T-helper 2 cell treated with Interferon-gamma antibody and Interleukin-4, amounts not matched to agents 100 ng/mL and 5 ng/mL, for 36 hours (primary cell): Measurements from ENCODE around the gene GRIN3A. TPM values are rescaled to one million over a fixed set of nuclear protein-coding genes. Genes with fewer than 3 reads are reported as not detected.
"Not testable (repeated sequence)": the region's sequence is repeated elsewhere in the genome, so short reads cannot be mapped to it uniquely, and the experiment has no call there.

ENCODE experiments used
- intact Hi-C: fragments of 100-400 bp; cut with micrococcal nuclease; formaldehyde crosslinking; loops from one replicate; pipeline ENCODE4 v1.15.1; 2023
- total RNA-seq: library from RNA; stranded (reverse); gene quantifications from 2 replicates; pipeline ENCODE4 v1.2.3, GENCODE V29; 2022

GRIN3A gene
- not detected in 2 replicates for total RNA-seq

DNA sequence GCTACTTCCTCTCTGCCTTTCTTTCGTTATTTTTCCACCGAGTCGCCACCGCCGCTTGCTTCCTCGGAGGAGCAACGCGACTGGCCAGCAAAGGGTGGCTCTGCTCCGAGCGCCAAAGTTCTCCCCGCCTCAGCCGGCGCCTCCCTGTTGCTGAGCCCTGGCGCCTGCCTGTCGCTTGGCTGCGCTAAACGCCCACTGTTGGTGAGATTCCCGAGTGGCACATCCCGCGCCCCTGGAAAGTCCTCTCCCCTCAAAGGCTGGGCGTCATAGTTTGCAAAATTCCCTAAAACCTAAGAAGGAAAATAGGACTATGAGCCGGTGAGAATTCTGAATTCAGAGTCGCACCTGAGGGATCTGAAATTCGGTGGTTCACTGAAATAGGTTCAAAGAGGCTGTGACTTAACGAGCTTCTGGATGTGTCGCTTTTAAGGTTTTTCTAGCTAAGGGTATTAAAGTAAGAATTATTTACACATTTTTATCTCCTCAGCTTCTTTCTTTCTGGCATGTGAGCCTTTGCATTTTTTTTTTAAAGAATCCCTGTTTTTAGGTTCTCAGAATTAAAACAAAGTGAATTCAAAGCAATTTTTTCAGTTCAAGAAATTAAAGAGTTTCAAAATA is at the start of gene GRIN3A:
TSS of gene GRIN3A (minus strand) at position 82 of the 618 bp plus-strand sequence. CDS start 668 bp downstream, outside the sequence.
- intact Hi-C loops: no loop called here

DNA sequence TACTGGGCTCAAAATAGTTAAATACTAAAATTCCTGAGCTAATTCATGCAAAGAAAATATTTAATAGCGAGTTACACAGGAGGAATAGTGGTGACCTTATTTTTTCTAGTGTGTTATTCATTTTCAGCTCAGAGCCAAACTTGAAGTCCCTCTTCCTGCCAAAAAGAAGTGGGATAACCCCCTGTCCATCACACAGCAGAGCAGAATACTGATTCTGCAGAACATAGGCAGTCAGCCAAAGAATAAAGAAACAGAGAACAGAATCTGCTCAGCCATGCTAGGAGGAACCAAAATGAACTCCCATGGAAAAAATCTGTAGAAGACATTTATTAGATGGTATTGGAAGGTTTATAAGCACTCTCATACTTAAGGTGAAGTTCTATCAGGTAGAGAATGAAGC is 49.4 kb upstream of the GRIN3A start:
- intact Hi-C loops: no loop called here

DNA sequence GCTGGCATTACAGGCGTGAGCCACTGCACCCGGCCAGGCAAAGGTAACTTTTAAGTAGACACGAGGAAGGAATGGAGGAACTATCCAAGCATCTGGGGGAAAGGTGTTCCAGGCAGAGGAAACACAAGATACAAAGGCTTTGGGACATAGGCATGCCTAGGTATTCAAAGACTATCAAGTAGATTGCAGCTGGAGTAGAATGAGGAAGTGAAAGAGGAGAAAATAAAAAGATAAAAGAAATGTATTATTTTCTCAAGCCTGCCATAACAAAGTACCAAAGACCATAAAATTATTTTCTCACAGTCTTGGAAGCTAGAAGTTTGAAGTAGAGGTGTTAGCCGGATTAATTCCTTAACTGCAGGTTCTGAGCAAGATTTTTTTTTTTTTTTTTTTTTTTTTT is 39.9 kb upstream of the GRIN3A start:
- intact Hi-C loops: no loop called here

DNA sequence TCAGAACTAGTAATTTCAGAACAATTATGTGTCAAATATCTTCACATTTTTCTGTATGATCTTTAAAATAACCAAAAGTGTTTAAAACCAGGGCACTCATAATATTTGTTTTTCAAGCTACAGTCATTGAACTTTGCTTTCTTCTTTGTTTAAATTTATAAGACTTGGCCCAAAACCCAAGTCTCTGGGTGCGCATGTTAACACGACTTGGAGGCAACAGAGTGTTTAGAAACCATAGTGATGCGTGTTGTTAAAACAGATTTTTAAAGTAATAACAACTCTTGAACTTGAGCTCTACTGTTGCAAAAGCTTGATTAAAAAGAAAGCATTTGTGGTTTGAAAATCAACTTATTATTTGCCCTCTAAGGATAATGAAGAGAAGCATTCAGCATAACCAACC is 26.0 kb upstream of the GRIN3A start:
- intact Hi-C loops: no loop called here

DNA sequence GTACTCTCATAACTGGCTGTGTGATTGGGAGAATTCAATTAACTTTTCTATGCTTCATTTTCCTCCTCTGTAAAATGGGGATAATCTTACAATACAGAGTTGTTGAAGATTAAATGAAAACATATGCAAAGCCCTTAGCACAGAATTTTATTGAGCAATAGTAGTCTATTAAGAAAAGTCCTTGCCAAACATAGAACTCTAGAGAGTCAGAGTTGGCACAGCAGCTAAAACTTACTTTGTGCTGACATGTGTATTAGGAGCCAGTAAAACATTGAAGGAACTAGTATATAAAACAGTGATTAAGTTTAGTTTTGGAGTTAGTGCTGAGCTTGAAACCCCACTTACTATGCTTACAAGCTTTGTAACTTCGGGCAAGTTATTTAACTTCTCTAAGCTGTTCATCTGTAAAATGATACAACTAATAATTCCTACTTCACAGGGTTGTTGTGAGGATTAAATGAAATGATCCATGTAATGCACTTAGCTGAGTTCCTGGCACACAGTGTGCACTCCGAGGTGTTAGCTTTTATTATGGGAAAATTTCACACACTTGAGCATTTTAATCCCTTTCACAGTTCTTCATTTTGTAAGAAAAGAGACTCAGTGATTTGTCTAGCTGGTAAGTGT is 20.0 kb upstream of the GRIN3A start:
- intact Hi-C loops: no loop called here

DNA sequence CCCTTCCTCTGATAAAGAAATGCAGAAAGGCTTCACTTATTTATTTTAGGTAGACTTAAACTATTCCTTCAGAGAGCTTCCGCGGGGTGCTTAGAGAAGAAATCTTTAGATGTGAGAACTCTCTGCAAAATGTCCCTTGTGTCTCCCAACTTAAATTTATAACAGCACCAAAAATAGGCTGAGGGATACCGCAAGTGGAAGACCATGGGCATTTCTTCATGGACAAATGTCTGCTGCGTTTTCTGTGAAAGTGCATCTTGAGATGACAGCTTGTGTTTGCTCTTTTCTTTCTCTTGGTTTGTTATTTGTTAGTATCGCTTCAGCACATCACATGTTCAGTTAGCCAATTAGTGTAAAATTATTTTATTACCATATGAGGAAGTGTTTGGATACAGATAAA is 15.3 kb upstream of the GRIN3A start:
- intact Hi-C loops: no loop called here

DNA sequence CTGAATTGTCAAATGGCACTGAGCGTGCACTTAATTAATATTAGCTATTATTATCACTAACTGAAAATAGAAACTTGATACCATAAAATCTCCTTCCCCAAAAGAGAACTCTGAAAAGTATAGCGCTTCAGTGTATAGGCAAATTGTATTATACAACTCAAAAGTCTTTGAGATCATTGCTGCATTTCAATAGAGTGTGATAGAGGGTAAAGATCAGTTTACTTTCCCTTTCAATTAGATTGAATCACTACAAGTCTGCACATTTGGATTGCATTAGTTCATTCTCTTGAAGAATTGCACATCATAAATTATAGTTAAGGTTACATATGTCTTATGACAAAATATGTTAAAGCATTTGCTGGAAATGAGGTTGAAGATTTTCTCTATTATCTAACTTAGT is 13.4 kb upstream of the GRIN3A start:
- intact Hi-C loops: no loop called here

DNA sequence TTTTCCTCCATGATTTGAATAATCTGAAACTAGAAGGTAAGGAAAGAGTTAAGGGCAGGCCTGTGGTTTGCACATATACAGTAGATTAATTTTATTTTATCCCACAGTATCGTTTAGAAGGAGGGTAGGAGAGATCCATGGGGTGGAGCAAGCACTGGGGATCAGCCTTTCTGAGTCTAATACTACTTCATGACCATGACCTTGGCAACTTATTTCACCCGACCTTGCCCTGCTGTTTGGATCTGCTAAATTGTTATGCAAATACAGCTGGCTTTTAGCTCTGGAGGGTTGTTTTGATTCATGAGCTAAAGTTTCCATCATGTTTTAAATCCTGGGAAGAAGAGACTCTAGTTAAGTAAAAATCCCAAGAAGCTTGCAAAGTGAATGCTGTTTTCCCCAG is 864 bp upstream of the GRIN3A start:
- intact Hi-C loops: no loop called here

DNA sequence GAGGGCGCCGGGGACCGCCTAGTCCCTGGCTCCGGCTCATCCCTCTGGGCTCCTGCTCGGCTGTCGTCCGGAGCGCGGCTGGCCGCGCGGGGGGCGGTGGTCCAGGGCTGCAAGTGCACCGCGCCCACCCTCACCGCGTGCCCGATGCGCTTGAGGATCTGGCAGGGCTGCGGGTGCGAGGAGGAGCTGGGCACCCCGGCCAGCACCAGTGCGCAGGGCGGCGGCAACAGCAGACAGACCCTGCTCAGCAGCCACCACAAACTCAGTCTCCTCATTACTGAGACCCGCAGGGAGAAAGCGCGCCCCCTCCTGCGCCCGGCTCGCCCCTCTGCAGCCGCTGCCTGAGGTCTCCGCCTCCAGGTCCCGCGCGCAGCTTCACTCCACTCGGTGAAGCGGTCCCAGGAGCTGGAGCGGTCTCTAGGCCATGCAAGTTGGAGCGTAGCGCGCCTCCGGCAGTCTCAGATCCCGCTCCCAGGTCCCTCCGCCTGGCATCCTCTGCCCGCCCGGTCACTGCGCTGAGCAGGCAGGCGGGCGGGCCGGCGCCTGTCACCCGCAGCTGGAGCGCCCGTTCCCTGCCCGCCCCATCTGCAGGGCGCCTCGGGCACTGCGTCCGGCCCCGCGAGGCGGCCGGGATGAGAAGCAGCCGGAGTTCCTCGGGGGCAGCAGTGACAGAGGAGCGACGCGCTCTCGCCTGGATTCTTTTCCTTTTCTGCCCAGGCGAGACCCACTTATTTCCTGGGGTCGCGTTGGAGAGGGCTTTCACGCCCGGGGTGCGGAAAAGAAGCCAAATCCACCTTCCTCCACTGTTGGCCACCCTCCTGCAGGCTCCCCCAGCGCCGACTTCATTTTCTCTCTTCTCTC is 512 bp downstream of the GRIN3A start:
- intact Hi-C loops: no loop called here

DNA sequence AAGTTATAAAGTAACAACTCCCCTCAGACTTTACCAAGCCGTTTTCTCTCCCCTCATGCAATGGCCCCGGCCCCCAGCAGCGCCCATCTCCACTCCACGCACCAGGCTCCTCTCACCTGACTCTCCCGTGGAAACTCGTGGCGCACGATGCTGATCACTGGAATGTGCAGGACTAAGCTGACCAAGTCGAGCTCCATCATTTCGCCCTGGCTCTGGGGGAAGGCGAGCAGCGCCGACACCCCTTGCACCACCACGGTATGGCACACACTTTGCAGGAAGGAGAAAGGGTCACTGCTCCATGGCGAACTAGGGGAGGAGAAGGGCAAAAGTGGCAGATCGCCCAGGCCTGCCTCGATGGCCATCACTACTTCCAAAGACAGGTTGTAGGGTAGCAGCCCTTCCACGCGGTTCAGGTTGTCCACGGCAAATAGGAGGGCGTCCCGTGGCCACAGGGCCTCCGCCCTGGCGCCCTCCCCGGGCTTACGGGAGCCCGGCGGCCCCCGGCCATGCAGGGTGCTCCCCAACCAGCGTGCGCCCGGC is 1.2 kb downstream of the GRIN3A start:
- intact Hi-C loops: no loop called here

DNA sequence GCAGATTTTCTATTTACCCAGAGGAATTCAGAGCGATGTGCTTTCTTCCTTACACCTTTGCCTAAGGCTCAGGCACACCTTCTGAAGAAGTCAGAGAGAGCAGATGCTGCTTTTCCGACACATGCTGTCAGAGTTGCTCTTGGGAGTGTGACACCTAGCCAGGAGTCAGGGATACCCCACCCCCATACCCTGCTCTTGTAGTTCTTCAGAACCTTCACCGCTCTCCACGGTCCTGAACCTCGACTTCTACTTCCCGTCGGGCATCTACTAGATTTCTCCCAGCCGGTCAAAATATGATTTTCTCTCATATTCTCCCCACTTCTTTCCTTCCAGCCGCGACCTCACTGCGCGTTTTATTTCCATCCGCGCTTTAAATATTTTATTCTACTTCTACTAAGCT is 1.7 kb downstream of the GRIN3A start:
- intact Hi-C loops: no loop called here

DNA sequence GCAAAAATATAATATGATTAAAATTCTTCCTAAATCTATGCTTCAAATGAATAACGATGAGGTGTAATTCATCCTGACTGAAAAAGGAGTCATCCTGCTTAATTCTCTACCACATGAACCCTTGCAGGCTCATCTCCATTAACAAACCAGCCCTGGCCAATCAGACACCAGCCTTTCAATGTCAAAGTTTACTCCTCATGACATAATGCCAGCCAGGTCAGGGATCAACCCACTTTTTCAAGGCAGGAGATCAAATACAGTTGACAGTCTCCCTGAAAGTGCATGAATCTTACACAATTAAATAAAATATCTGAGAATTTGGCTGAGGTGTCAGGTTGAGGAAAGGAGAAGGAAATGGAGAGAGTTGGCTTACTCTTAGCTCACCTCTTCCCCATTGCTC is 7.0 kb downstream of the GRIN3A start:
- intact Hi-C loops: no loop called here

DNA sequence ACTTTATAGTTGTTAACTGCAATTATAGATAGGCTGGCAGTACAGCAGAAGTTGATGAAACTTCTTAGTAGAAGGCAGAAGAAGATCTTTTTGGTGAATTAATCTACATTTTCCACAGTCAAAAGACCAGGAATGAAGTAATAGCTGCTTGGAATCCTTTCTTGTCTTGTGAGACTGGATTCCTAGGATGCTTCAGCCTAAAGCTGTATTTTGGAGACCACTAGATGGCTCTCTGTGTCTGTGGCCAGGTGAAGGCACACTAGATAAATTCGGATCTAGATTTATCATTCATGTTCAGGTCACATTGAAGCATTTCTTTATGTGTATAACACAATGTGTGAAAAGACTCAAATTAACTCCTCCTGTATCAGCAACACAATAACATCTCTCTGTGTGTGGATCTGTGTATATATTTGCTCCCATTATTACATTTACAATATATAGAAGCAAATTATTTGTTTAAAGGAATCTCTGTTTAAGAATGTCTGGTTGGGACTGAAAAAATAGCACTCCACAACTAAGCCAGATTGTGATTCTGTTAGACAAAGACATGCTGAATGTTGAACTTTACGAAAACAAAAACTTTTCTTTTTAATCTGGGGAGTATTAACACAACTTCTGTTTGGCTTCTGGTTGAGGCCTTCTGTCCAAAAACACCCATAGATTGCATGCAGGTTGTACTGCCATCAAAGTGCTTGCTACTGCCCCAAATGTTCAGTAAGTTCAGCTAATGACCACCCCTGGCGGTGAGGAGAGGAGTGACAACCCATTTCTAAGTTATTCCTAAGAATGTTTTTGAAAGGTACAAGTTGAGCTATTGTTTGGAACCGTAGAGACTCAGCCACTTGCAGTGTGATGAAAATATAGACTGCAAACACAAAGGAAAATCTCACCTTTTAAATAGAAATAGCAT is 10.6 kb downstream of the GRIN3A start:
- intact Hi-C loops: loop anchor here (2.0 kb wide), 1 partner anchor 125 kb away; no protein-coding TSS in a partner anchor

DNA sequence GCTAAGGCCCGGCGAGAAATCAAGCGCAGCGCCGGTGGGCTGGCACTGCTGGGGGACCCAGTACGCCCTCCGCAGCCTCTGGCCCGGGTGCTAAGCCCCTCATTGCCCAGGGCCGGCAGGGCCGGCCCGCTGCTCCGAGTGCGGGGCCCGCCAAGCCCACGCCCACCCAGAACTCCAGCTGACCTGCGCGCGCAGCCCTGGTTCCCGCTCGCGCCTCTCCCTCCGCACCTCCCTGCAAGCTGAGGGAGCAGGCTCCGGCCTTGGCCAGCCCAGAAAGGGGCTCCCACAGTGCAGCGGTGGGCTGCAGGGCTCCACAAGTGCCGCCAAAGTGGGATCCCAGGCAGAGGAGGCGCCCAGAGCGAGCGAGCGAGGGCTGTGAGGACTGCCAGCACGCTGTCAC is 14.2 kb downstream of the GRIN3A start:
- intact Hi-C loops: not testable (repeated sequence)

DNA sequence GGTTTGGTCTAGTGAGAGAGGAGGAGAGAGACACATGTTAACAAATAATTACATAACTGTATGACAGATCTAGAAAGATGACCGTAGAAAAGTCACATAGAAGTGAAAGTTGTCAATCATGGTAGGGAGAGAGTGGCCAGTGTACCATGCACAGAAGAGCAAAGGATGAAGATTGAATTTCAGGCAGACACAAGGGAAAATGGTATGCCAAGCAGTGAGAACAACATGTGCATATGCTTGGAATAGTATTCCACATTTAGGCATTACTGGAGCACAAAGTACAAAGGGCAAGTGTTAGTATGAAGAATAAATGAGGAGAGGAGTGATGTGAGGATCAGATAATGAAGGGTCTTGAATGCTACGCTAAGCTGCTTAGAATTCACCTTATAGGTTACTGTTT is 20.3 kb downstream of the GRIN3A start:
- intact Hi-C loops: no loop called here

DNA sequence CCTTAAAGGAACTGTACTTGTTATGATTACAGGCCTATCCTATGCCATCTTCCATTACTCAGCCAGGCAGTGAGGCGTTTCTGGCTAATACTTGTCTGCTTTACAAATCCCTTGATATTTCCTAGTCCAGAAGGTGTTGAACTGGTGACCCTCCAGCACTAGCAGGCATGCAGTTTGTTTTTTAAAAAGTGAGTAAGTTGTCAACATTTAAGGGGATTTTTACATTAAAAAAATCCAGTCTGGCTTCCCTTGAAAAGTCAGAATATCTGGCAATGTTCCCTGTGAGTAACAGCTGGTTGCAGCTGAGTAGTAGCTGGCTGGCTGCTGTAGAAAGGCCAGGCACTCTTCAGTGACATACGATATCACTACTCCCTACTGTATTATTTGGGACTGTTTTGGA is 21.8 kb downstream of the GRIN3A start:
- intact Hi-C loops: no loop called here

DNA sequence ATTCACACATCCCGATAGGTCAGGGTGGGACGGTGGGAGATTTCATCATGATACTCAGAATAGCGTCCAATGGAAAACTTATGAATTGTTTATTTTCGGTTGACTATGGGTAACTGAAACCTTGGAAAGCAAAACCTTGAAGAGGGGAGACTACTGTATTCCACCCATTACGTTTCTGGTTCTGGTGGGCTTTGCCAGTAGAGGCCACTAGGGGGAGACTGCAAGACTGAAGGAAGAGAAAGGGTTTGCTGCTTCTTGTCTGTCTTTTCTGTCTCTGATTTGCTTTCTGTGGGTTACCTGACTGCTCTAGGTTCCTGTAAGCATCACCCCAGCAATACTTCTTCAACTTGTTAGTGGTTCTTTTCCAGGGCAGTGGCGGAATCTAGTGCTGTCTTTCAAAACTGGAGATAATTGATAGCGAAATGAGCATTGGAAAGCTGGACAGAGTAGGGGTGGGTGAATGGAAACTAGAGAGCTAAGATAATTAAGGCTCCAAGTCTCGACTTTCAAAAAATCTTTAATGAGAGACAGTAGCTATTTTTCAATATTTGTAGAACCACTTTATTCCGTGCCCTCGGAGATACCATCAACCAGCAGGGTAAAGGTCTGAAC is 27.0 kb downstream of the GRIN3A start:
- intact Hi-C loops: no loop called here

DNA sequence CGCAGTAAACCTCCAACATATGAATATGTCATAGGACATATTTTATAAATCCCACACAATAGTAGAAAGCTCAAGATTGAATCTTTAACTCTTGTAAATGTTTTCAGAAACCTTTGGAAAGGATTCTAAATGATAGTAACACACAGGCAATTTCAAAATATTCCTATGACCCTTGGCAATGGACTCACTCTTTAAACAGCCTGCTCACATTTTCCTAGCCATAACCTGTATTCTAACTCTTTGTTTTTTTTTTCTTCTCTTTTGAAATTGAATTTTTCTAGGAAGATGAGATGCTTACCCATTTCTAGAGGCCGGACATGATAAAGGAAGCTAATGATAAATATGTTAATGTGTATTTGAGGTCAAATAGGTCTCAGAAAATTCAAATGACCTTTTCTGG is 29.6 kb downstream of the GRIN3A start:
- intact Hi-C loops: no loop called here

DNA sequence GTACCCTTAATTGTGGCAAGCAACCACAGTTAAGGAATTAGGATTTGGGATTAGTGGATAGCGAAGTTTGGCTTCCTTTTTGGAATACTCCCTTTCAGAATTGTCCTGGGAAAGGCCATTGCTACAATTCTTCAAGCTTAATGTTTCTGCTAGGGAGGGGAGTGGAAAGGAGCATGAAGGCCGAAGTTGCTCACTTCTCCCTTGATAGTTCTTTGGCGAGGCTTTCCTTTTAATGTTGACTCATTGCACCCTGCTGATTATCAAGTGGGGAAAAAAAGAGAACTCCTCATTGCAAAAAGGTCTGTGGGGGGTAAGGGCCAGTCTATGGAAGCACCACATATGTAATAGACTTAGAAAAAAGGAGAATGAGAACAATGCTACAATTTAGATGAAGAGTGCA is 30.7 kb downstream of the GRIN3A start:
- intact Hi-C loops: no loop called here

DNA sequence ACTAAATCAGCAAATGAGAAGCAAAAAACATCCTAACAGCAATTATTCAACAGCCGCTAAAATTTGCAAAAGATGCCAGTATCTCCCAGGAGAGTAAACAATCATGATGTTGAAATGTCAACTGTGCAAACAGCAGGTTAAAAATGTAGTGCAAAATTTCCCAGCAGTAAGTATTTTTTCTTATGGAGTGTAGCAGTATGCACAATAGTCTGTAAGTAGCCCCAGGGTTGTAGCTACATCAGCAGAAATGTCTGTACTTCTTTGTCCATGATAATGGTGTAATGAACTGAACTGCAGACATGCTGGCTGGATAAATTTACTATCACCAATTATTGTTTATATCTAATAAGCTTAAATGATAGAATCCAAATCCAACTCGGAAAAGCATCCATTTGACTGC is 31.4 kb downstream of the GRIN3A start:
- intact Hi-C loops: no loop called here
